ENCODE data around the gene RUFY4. TPM values are rescaled to one million over a fixed set of nuclear protein-coding genes. Genes with fewer than 3 reads are reported as not detected.
A peak's percentile ranks its signal among the peaks of the same experiment; 100 is the strongest.

RUFY4 gene
- total RNA-seq, 2 experiments from 2014 or later: not detected

DNA sequence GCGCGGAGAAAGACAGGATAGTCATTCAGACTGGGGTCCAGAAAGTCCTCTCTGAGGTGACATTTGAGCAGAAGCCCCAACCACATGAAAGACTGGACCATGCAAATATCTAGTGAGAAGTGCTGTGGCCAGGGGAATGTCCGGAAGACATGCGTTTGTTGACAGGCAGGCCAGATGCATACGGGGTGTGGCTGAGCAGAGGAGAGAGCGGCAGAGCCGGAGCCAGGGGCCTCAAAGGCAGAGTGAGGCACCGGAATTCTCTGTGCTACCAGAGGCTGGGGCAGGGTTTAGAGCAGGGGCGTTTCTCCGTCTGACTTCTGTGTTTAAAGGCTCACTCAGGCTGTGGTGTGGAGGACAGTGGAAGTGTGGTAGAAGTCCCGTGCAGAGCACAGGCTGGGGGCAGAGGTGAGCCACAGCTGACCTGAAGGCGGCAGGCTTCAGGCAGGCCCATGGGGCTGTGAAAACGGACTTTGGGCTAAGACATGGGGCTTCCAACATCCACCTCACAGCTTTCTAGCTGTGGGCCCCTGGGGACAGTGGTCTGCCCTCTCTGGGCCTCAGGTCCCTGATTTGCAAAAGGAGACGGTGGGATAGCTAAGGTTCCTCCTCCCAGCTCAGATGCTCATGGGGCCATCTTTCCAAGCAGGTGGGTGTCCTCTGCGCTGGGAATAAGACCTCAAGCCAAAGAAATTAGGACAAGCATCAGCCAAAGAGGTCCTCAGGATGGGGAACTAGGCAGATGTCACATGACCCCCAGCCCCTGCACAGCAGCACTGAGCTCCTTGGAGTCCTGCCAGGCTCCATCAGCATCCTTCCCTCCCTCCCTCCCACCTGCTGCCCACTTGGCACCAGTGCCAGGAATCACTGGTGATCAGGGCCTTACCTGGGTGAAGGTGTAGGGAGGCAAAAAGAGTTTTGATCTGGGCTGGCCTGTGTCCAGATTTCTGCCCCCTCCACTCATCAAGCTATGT is 11.2 kb downstream of the RUFY4 start:
- H3K4me2 ChIP-seq (ENCODE audit: low read length): no peak overlapping the region
- POLR2A ChIA-PET: interaction anchor here (0.7 kb wide), 1 partner anchor 21 kb away, joined by 3 read pairs; no protein-coding TSS in a partner anchor

DNA sequence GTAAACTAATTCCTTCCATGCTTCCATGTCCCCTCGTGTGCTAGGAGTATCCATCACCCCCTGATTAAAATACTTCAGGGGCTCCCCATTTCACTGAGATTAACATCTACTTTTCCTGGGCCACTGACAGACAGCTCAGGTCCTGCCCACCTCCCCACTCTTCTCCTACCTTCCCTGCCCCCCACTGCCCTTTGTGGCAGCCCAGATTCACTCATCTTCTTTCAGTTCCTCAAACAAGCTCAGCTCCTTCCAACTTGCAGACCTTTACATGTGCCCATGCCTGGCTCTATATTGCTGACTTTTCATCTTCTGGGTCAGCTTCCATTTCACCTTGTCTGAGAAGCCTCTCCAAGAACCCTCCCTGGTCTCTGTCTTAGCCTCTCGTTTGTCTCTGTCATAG is 12.0 kb downstream of the RUFY4 start:
- TF ChIP-seq, protein P1, sequence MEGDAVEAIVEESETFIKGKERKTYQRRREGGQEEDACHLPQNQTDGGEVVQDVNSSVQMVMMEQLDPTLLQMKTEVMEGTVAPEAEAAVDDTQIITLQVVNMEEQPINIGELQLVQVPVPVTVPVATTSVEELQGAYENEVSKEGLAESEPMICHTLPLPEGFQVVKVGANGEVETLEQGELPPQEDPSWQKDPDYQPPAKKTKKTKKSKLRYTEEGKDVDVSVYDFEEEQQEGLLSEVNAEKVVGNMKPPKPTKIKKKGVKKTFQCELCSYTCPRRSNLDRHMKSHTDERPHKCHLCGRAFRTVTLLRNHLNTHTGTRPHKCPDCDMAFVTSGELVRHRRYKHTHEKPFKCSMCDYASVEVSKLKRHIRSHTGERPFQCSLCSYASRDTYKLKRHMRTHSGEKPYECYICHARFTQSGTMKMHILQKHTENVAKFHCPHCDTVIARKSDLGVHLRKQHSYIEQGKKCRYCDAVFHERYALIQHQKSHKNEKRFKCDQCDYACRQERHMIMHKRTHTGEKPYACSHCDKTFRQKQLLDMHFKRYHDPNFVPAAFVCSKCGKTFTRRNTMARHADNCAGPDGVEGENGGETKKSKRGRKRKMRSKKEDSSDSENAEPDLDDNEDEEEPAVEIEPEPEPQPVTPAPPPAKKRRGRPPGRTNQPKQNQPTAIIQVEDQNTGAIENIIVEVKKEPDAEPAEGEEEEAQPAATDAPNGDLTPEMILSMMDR (conservative IDR thresholded peaks at IDR 0.05; ENCODE audit: low read length): no peak
- TF ChIP-seq EZH2phosphoT487 (IDR thresholded peaks at IDR 0.05; ENCODE audit: borderline replicate concordance, low read depth, low read length): no peak
- H4K20me1 ChIP-seq (ENCODE audit: insufficient read depth, low read length): no peaks in the 10 kb centered on the region
- H2AFZ ChIP-seq (ENCODE audit: low read length): peak overlapping the region; percentile 23; the same call in 1 of the 2 replicates
- BruUV-seq (replicated peaks): no TSS peak
- H3K79me2 ChIP-seq (ENCODE audit: insufficient read depth, low read depth, low read length): no peaks in the 10 kb centered on the region
- intact Hi-C loops (cut with micrococcal nuclease; ENCODE audit: unreplicated experiment): no loop called here
- ChIA-PET CTCF (ENCODE audit: unreplicated experiment) (interaction anchor here (0.6 kb wide), 1 partner anchor 872 kb away, joined by 3 read pairs; no protein-coding TSS in a partner anchor), POLR2A (interaction anchor here (0.7 kb wide), 1 partner anchor 20 kb away, joined by 3 read pairs; no protein-coding TSS in a partner anchor)
- H3K4me2 ChIP-seq (ENCODE audit: low read length): peak overlapping the region; percentile 46
- no peaks in the 10 kb centered on the region for H3K36me3 ChIP-seq (ENCODE audit: insufficient read depth, low read length)
- H3K4me3 ChIP-seq (ENCODE audit: low read depth, low read length, poor library complexity, severe bottlenecking): no peak overlapping the region
- peak; percentile 59 for DNase-seq (ENCODE audit: low spot score)
- no peaks in the 10 kb centered on the region for H3K9me3 ChIP-seq (ENCODE audit: low read length)
- H3K9me2 ChIP-seq (ENCODE audit: insufficient read depth, low read length): no peaks in the 10 kb centered on the region
- H3K4me1 ChIP-seq (ENCODE audit: insufficient read depth, low read length, poor library complexity, severe bottlenecking): peaks cover 14% of the 10 kb centered on the region
- no peak overlapping the region for H3K27ac ChIP-seq (ENCODE audit: low read depth, low read length, poor library complexity, severe bottlenecking)

More for the DNA sequence above, 11.2 kb downstream of the RUFY4 start:
- no peaks in the 10 kb centered on the region for H3K36me3 ChIP-seq (ENCODE audit: insufficient read depth, low read length)
- H3K27ac ChIP-seq (ENCODE audit: low read depth, low read length, poor library complexity, severe bottlenecking): no peak overlapping the region
- no peaks in the 10 kb centered on the region for H3K9me2 ChIP-seq (ENCODE audit: insufficient read depth, low read length)
- H2AFZ ChIP-seq (ENCODE audit: low read length): no peak overlapping the region
- H4K20me1 ChIP-seq (ENCODE audit: insufficient read depth, low read length): no peaks in the 10 kb centered on the region
- BruUV-seq (replicated peaks): no TSS peak
- peaks cover 14% of the 10 kb centered on the region for H3K4me1 ChIP-seq (ENCODE audit: insufficient read depth, low read length, poor library complexity, severe bottlenecking)
- no peak overlapping the region for H3K4me3 ChIP-seq (ENCODE audit: low read depth, low read length, poor library complexity, severe bottlenecking)
- no peak for DNase-seq (ENCODE audit: low spot score)
- TF ChIP-seq EZH2phosphoT487 (IDR thresholded peaks at IDR 0.05; ENCODE audit: borderline replicate concordance, low read depth, low read length): no peak
- intact Hi-C loops (cut with micrococcal nuclease; ENCODE audit: unreplicated experiment): no loop called here
- no peaks in the 10 kb centered on the region for H3K9me3 ChIP-seq (ENCODE audit: low read length)
- no peaks in the 10 kb centered on the region for H3K79me2 ChIP-seq (ENCODE audit: insufficient read depth, low read depth, low read length)
- CTCF ChIA-PET (ENCODE audit: unreplicated experiment): interaction anchor here (0.6 kb wide), 1 partner anchor 579 kb away, joined by 8 read pairs; the partner anchor contains the start of genes BCS1L and ZNF142

DNA sequence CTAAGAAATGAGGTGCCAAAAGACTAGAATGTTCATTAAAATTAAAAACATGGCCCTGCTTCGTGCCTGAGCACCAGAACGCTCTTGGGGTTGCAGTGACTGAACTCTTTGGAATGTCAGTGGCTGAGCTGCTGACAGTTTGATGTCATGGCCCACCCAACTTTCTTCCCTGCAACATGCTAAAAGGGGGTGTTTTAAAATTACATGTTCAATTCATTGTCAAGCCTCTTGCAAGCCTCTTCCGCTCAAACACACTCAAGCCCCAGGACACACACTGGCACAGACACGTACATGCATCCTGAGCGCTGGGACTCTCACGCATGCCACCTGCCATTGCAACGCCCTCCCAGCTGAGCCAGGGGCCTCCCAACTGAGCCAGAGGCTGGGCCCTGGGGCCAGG is 12.6 kb downstream of the RUFY4 start:
- H3K79me2 ChIP-seq (ENCODE audit: insufficient read depth, low read depth, low read length): no peaks in the 10 kb centered on the region
- H3K4me2 ChIP-seq (ENCODE audit: low read length): peak overlapping the region; percentile 46
- ChIA-PET POLR2A (interaction anchor here (1.2 kb wide), 1 partner anchor 8 kb away, joined by 4 read pairs; no protein-coding TSS in a partner anchor), CTCF (ENCODE audit: unreplicated experiment) (interaction anchor here (0.6 kb wide), 1 partner anchor 871 kb away, joined by 3 read pairs; no protein-coding TSS in a partner anchor)
- H3K9me2 ChIP-seq (ENCODE audit: insufficient read depth, low read length): no peaks in the 10 kb centered on the region
- TF ChIP-seq, protein P1 (conservative IDR thresholded peaks at IDR 0.05; ENCODE audit: low read length): no peak
- TF ChIP-seq EZH2phosphoT487 (IDR thresholded peaks at IDR 0.05; ENCODE audit: borderline replicate concordance, low read depth, low read length): no peak
- no peak for DNase-seq (ENCODE audit: low spot score)
- H3K9me3 ChIP-seq (ENCODE audit: low read length): 0 out of 2 replicates have a peak, but pooled peaks cover 5% of the 10 kb centered on the region
- no TSS peak for BruUV-seq (replicated peaks)
- peaks cover 14% of the 10 kb centered on the region for H3K4me1 ChIP-seq (ENCODE audit: insufficient read depth, low read length, poor library complexity, severe bottlenecking)
- H2AFZ ChIP-seq (ENCODE audit: low read length): peak overlapping the region; percentile 23; the same call in 1 of the 2 replicates
- H3K36me3 ChIP-seq (ENCODE audit: insufficient read depth, low read length): no peaks in the 10 kb centered on the region
- intact Hi-C loops (cut with micrococcal nuclease; ENCODE audit: unreplicated experiment): no loop called here
- no peaks in the 10 kb centered on the region for H4K20me1 ChIP-seq (ENCODE audit: insufficient read depth, low read length)
- H3K4me3 ChIP-seq (ENCODE audit: low read depth, low read length, poor library complexity, severe bottlenecking): no peak overlapping the region
- no peak overlapping the region for H3K27ac ChIP-seq (ENCODE audit: low read depth, low read length, poor library complexity, severe bottlenecking)

Data from OCI-LY7 (cell line).